ENCODE measurements around the gene SEC31B.

Gene SEC31B

GRCh38 chr10:100479037-100479436 lies 40.6 kb downstream of the SEC31B start:
- H2BK12ac ChIP-seq (ENCODE audit: low read length in 2 of 2) = no peak overlapping the region
- H2AK5ac ChIP-seq (ENCODE audit: low read length, severe bottlenecking) = no peak overlapping the region
- H2BK5ac ChIP-seq (ENCODE audit: low read depth, low read length, poor library complexity, severe bottlenecking) = no peak overlapping the region
- H4K91ac ChIP-seq (ENCODE audit: low read length) = no peak overlapping the region
- no peak for DNase-seq
- WGBS = 9% methylated on average over 3 of the region's 4 CpGs
- H3K9ac ChIP-seq (ENCODE audit: low read length) = no peak overlapping the region
- H3K18ac ChIP-seq (ENCODE audit: low read depth in 1 of 2, low read length in 2 of 2) = no peak overlapping the region
- no peak overlapping the region for H2AFZ ChIP-seq (ENCODE audit: low read depth, low read length)
- no peak overlapping the region for H3K27ac ChIP-seq (ENCODE audit: low read length, poor library complexity, severe bottlenecking)
- H3K4me2 ChIP-seq (ENCODE audit: low read length, poor library complexity, severe bottlenecking) = no peak overlapping the region
- H3K27me3 ChIP-seq (ENCODE audit: control insufficient read depth in 1 of 2, insufficient read depth in 1 of 2, low read length in 2 of 2) = peaks cover 47 to 61% of the 10 kb centered on the region in 2 experiments
- no peaks in the 10 kb centered on the region for H3K79me1 ChIP-seq (replicated peaks; ENCODE audit: low read length, poor library complexity, severe bottlenecking)
- H3K36me3 ChIP-seq (ENCODE audit: control insufficient read depth in 1 of 2, insufficient read depth in 2 of 2, low read depth in 1 of 2, low read length in 2 of 2) = peaks cover 0 to under 1% of the 10 kb centered on the region in 2 experiments
- no peak overlapping the region for H2BK120ac ChIP-seq (ENCODE audit: low read depth, low read length)
- no peak overlapping the region for H4K8ac ChIP-seq (ENCODE audit: low read length)
- no peak overlapping the region for H3K23ac ChIP-seq (ENCODE audit: low read length in 2 of 2)
- no peaks in the 10 kb centered on the region for H3K9me3 ChIP-seq (ENCODE audit: control insufficient read depth, low read length)
- no peak overlapping the region for H2BK15ac ChIP-seq (ENCODE audit: low read depth, poor library complexity, severe bottlenecking)
- H3K4me1 ChIP-seq (ENCODE audit: control insufficient read depth, insufficient read depth, low read depth, low read length) = peaks cover 15% of the 10 kb centered on the region
- no peak overlapping the region for H3K4ac ChIP-seq (ENCODE audit: low read depth in 1 of 2, low read length in 2 of 2)
- H3K4me3 ChIP-seq (ENCODE audit: insufficient read depth in 1 of 2, low read depth in 1 of 2, low read length in 2 of 2) = no peak overlapping the region
- no peak overlapping the region for H3K14ac ChIP-seq (ENCODE audit: low read length in 2 of 2)

GRCh38 chr10:100477970-100478369 lies 41.7 kb downstream of the SEC31B start:
- Histone ChIP-seq H2AK5ac (ENCODE audit: low read length, severe bottlenecking) (no peak overlapping the region), H3K4me1 (ENCODE audit: control insufficient read depth, insufficient read depth, low read depth, low read length) (peaks cover 13% of the 10 kb centered on the region), H3K4me2 (ENCODE audit: low read length, poor library complexity, severe bottlenecking) (no peak overlapping the region), H3K4ac (ENCODE audit: low read depth in 1 of 2, low read length in 2 of 2) (no peak overlapping the region), H2BK15ac (ENCODE audit: low read depth, poor library complexity, severe bottlenecking) (no peak overlapping the region), H4K8ac (ENCODE audit: low read length) (no peak overlapping the region), H3K23ac (ENCODE audit: low read length in 2 of 2) (no peak overlapping the region), H2AFZ (ENCODE audit: low read depth, low read length) (no peak overlapping the region), H3K14ac (ENCODE audit: low read length in 2 of 2) (no peak overlapping the region), H4K91ac (ENCODE audit: low read length) (no peak overlapping the region), H3K4me3 (ENCODE audit: insufficient read depth in 1 of 2, low read depth in 1 of 2, low read length in 2 of 2) (no peak overlapping the region), H3K27ac (ENCODE audit: low read length, poor library complexity, severe bottlenecking) (no peak overlapping the region), H3K9me3 (ENCODE audit: control insufficient read depth, low read length) (no peaks in the 10 kb centered on the region), H3K18ac (ENCODE audit: low read depth in 1 of 2, low read length in 2 of 2) (no peak overlapping the region), H3K27me3 (ENCODE audit: control insufficient read depth in 1 of 2, insufficient read depth in 1 of 2, low read length in 2 of 2) (peaks cover 44 to 59% of the 10 kb centered on the region in 2 experiments), H2BK12ac (ENCODE audit: low read length in 2 of 2) (no peak overlapping the region), H3K79me1 (replicated peaks; ENCODE audit: low read length, poor library complexity, severe bottlenecking) (no peaks in the 10 kb centered on the region), H3K36me3 (ENCODE audit: control insufficient read depth in 1 of 2, insufficient read depth in 2 of 2, low read depth in 1 of 2, low read length in 2 of 2) (no peaks in the 10 kb centered on the region), H2BK5ac (ENCODE audit: low read depth, low read length, poor library complexity, severe bottlenecking) (no peak overlapping the region), H2BK120ac (ENCODE audit: low read depth, low read length) (no peak overlapping the region), H3K9ac (ENCODE audit: low read length) (no peak overlapping the region)
- WGBS = 61% methylated on average over 4 of the region's 5 CpGs
- DNase-seq = no peak

- H3K4me3 ChIP-seq (ENCODE audit: insufficient read depth in 1 of 2, low read depth in 1 of 2, low read length in 2 of 2) = no peak overlapping the region
- H3K27me3 ChIP-seq (ENCODE audit: control insufficient read depth in 1 of 2, insufficient read depth in 1 of 2, low read length in 2 of 2) = peaks cover 40 to 42% of the 10 kb centered on the region in 2 experiments
- no peak overlapping the region for H2BK15ac ChIP-seq (ENCODE audit: low read depth, poor library complexity, severe bottlenecking)
- no peak overlapping the region for H3K23ac ChIP-seq (ENCODE audit: low read length in 2 of 2)
- H3K79me1 ChIP-seq (replicated peaks; ENCODE audit: low read length, poor library complexity, severe bottlenecking) = no peaks in the 10 kb centered on the region
- no peak overlapping the region for H3K4me2 ChIP-seq (ENCODE audit: low read length, poor library complexity, severe bottlenecking)
- H2AK5ac ChIP-seq (ENCODE audit: low read length, severe bottlenecking) = no peak overlapping the region
- H3K4ac ChIP-seq (ENCODE audit: low read depth in 1 of 2, low read length in 2 of 2) = no peak overlapping the region
- no peak overlapping the region for H3K14ac ChIP-seq (ENCODE audit: low read length in 2 of 2)
- H2BK12ac ChIP-seq (ENCODE audit: low read length in 2 of 2) = no peak overlapping the region
- no peak overlapping the region for H3K18ac ChIP-seq (ENCODE audit: low read depth in 1 of 2, low read length in 2 of 2)
- H3K27ac ChIP-seq (ENCODE audit: low read length, poor library complexity, severe bottlenecking) = no peak overlapping the region
- no peaks in the 10 kb centered on the region for H3K9me3 ChIP-seq (ENCODE audit: control insufficient read depth, low read length)
- 79% methylated on average over 3 of the region's 3 CpGs for WGBS
- H3K36me3 ChIP-seq (ENCODE audit: control insufficient read depth in 1 of 2, insufficient read depth in 2 of 2, low read depth in 1 of 2, low read length in 2 of 2) = no peaks in the 10 kb centered on the region
- no peak overlapping the region for H2AFZ ChIP-seq (ENCODE audit: low read depth, low read length)
- H2BK120ac ChIP-seq (ENCODE audit: low read depth, low read length) = no peak overlapping the region
- DNase-seq = peak; percentile 2
- H3K9ac ChIP-seq (ENCODE audit: low read length) = no peak overlapping the region
- no peak overlapping the region for H2BK5ac ChIP-seq (ENCODE audit: low read depth, low read length, poor library complexity, severe bottlenecking)
- H4K91ac ChIP-seq (ENCODE audit: low read length) = no peak overlapping the region
- H4K8ac ChIP-seq (ENCODE audit: low read length) = no peak overlapping the region
- H3K4me1 ChIP-seq (ENCODE audit: control insufficient read depth, insufficient read depth, low read depth, low read length) = no peaks in the 10 kb centered on the region
Observed at GRCh38 chr10:100470367-100470766, 49.3 kb downstream of the SEC31B start.

- H3K36me3 ChIP-seq (ENCODE audit: control insufficient read depth in 1 of 2, insufficient read depth in 2 of 2, low read depth in 1 of 2, low read length in 2 of 2) = no peaks in the 10 kb centered on the region
- H2BK15ac ChIP-seq (ENCODE audit: low read depth, poor library complexity, severe bottlenecking) = no peak overlapping the region
- no peak overlapping the region for H2AK5ac ChIP-seq (ENCODE audit: low read length, severe bottlenecking)
- H3K27me3 ChIP-seq (ENCODE audit: control insufficient read depth in 1 of 2, insufficient read depth in 1 of 2, low read length in 2 of 2) = peaks cover 41 to 42% of the 10 kb centered on the region in 2 experiments
- no peak overlapping the region for H2BK120ac ChIP-seq (ENCODE audit: low read depth, low read length)
- WGBS = 97% methylated on average over 1 of the region's 1 CpG
- no peak overlapping the region for H3K9ac ChIP-seq (ENCODE audit: low read length)
- no peak overlapping the region for H3K4me2 ChIP-seq (ENCODE audit: low read length, poor library complexity, severe bottlenecking)
- no peaks in the 10 kb centered on the region for H3K9me3 ChIP-seq (ENCODE audit: control insufficient read depth, low read length)
- no peak overlapping the region for H3K4me3 ChIP-seq (ENCODE audit: insufficient read depth in 1 of 2, low read depth in 1 of 2, low read length in 2 of 2)
- no peak overlapping the region for H3K4ac ChIP-seq (ENCODE audit: low read depth in 1 of 2, low read length in 2 of 2)
- H2BK12ac ChIP-seq (ENCODE audit: low read length in 2 of 2) = no peak overlapping the region
- H2AFZ ChIP-seq (ENCODE audit: low read depth, low read length) = no peak overlapping the region
- no peak overlapping the region for H3K23ac ChIP-seq (ENCODE audit: low read length in 2 of 2)
- no peaks in the 10 kb centered on the region for H3K79me1 ChIP-seq (replicated peaks; ENCODE audit: low read length, poor library complexity, severe bottlenecking)
- H3K27ac ChIP-seq (ENCODE audit: low read length, poor library complexity, severe bottlenecking) = no peak overlapping the region
- H3K18ac ChIP-seq (ENCODE audit: low read depth in 1 of 2, low read length in 2 of 2) = no peak overlapping the region
- no peak overlapping the region for H4K8ac ChIP-seq (ENCODE audit: low read length)
- no peak overlapping the region for H2BK5ac ChIP-seq (ENCODE audit: low read depth, low read length, poor library complexity, severe bottlenecking)
- DNase-seq = no peak
- no peak overlapping the region for H3K14ac ChIP-seq (ENCODE audit: low read length in 2 of 2)
- H3K4me1 ChIP-seq (ENCODE audit: control insufficient read depth, insufficient read depth, low read depth, low read length) = no peaks in the 10 kb centered on the region
- H4K91ac ChIP-seq (ENCODE audit: low read length) = no peak overlapping the region
Observed at GRCh38 chr10:100469756-100470155, 49.9 kb downstream of the SEC31B start.

Measured in mesenchymal stem cell (in vitro differentiated cells and primary cell).